Ammon's horn (tissue), 1 donor: Measurements from ENCODE around the gene COLEC12.

Source experiments
- DNase-seq: peaks from one replicate; pipeline ENCODE4 v3.0.0-alpha.2; 2016; ENCODE audit warnings: low spot score

Gene COLEC12

DNA sequence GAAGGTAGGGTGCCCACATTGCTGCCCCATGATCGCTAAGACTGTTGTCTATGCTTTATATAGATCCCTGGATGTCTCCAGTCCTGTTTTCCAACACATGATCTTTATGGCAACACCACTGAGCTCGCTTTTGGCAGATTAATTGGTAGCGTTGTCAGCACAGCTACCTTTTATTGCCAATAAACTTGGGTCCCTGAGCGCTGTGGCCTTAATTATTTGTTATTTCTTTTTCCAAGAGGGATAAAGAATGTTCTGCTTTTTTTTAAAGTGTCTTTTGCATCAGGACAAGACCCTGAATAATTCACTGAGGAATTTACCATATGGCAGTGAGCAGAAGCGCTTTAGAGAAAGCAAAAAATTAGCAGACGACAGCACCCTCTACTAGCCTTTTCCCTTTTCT is 113.5 kb downstream of the COLEC12 start:
- no peak for DNase-seq

DNA sequence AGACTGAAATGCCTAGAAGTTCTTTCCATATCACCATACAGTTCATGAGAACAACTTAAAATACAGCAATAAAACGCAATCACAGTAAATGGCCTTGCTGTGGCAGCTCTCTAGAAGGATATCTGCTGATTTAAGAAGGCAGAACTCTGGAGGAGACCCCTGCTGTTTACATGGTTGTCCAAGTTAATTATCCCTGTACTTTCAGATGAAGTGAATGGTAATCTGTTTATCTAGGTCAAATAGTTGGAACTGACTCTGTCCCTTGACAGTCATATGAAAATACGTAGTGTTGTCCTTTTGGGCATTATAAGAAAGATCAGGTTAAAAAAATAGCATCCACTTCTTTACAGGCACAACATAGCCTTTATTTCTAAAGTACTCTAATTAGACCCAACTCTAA is 115.6 kb downstream of the COLEC12 start:
- DNase-seq: no peak

DNA sequence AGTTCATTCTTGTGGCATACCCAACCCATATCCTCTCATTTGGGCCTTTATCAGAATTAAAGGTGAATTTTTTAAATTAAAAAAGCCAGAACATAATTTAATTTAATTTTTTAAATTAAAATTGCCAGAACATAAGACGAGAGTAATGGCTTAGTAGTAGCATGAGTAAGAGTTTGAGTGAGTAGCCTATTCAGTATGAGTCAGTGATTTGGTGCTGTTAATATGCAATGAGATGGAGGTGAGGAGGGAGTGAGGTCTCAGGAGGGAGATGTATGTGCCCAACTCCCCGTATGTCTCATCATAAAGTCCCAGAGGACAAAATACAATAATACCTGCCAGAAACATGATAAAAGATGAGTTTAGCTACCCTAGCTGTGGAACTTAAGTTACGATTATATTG is 117.4 kb downstream of the COLEC12 start:
- DNase-seq: no peak

DNA sequence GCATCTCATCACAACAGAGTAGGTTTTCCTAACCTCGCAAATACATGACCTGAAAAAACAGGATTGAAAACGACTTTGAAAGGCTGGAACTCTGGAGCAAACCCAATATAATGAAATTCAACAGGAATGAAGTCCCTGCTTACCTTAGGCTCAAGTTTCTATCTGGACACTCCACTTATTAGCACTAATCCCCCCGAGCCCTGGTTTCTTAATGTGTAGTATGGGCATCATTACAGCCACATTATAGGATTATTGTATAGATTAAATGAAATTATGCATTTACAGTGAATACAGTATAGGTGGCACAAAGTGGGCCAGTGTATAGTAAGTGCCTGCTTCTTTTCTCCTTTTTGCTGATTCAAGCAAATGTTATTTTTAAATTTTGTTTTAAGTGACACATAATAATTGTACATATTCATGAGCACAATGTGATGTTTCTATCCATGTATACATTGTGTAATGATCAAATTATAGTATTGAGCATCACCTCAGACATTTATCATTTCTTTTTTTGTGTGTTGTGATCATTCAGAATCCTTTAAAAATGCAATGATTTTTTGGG is 118.0 kb downstream of the COLEC12 start:
- no peak for DNase-seq

DNA sequence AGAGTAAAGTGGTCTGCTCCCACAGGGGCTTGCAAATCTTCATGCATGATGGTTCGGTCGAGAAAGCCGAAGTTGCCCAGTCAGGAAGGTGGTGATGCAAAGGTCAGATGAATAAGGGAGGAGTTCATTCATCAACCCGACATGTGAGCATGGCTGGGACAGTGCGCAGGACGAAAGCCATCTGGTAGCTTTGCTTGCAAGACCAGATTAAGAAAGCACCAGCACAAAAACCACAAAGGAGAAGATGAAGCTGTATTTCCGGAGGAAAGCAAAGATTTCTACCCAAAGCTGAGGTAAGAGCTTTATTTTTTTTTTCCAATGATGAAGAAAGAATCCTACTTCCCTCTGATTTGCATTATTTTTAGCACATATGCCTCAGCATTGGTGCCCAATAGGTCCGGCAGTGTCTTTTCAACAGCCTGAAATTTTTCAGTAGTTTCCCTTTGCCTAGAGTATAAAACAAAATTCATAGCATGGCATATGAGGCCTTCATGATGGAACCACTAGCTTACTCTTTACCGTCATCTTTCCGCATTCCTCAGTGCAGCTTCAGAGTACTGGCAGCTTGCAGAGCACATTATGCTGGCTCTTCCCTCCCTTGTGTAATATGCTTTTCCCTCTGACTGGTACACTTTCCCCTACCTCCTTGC is 120.7 kb downstream of the COLEC12 start:
- DNase-seq: no peak

DNA sequence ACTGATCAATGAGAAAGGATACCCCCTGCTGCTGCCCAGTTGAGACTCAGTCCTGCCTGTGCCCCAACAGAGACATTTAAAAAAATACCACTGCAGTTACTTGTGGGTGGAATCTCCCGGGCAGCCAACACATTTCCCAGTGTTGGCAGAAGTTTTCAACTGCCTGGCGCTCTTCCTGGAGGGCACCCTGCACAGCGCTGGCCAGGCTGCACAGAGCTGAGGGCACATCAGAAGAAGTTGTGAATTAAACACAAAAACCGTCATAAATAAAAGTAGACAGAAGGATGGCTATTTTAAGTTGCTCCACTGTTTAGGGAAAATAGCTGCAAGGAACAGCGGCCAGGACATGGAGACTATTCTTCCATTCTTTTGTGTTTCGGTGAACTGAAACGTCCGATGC is 122.4 kb downstream of the COLEC12 start:
- peak; percentile 74 for DNase-seq

DNA sequence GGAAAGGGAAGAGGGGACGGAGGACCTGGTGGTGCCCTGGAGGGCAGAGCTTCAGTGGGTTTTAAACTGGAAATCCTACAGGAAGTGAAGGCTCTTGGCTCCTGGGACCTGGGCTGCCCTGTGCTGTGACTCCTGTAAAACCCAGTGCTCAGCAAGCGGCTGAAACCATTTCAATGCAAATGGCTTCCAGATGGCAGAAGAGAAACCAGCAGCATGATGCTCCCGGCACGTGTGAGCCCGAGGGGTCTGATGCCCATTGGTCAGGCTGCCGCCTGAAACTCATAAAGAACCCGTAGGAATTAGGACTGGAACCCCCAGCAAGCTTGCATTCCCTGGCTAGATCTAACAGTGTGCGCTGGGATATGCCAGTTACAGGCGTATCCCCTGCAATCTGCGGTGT is 123.4 kb downstream of the COLEC12 start:
- DNase-seq: no peak

DNA sequence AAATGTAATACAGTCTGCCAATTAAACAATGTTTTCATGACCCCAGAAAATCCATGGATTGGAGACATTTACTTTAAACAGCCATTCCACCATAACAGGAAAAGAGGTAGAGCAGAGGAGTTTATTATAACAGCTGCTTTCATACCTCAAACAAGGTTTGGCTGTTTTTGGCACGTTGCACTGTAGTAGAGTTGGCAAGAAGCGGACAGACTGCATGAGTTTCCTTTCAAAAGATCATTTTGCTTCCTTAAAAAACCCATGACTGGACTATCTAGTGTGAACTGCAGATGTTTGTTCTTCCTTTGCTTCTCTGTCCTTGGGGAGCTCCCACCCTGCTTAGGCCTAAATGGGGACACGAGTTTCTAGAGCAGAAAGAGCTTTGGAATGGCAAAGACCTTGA is 124.2 kb downstream of the COLEC12 start:
- no peak for DNase-seq

DNA sequence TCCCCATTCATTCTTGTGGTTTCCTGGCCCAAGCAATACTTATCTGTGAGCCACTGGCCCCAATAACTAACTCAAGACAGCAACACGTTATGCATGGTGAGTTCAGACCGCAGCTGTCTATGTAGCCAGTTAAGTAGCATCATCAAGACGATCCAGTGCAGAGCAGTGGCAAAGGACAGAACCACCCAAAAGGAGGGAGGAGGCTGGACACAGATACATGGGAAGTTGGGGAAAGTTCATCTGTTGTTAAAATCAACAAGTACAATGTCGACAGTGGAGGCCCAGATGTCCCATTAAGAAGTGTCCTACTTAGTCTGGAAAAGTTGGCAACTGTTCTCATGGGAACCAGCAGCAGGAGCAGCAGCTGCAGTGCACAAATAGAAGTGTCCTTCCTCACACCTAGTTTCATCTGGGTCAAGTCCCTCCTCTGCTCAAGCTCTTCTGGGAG is 125.8 kb downstream of the COLEC12 start:
- no peak for DNase-seq

DNA sequence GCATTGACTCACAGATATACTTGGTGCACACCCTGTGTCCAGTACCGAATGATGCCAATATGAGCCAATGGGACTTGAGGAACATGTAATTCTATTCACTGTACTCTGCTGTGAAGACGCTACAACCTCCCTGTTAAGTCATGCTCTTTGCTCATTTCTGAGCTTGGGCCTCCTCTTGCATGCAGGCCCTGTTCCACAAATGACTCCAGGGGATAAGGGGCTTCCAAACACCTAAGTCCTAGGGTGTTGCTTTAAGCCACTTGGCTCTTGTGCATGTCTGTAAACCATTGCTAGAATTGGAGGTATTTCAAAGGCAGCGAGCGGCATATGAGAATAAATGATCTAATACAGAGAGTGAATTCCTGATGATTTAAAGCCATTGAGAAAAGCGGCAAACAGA is 126.7 kb downstream of the COLEC12 start:
- DNase-seq: no peak

DNA sequence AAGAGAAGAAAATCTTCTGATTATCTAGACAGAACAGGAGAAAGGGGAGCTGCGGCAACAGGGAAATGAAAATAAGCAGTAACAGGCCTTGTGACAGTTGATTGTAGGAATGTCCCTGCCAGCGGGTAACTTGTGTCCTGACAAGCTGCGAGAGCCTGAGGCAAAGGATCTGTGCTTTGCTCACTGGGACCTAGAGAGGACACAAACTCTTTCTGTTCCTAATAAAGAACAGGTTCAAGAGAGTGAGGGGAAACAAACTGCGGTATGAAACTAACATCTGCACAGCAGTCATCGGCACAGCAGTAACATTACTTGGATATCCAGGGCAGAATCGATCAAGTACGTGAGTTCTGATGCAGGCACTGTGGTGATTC is 128.9 kb downstream of the COLEC12 start:
- no peak for DNase-seq

DNA sequence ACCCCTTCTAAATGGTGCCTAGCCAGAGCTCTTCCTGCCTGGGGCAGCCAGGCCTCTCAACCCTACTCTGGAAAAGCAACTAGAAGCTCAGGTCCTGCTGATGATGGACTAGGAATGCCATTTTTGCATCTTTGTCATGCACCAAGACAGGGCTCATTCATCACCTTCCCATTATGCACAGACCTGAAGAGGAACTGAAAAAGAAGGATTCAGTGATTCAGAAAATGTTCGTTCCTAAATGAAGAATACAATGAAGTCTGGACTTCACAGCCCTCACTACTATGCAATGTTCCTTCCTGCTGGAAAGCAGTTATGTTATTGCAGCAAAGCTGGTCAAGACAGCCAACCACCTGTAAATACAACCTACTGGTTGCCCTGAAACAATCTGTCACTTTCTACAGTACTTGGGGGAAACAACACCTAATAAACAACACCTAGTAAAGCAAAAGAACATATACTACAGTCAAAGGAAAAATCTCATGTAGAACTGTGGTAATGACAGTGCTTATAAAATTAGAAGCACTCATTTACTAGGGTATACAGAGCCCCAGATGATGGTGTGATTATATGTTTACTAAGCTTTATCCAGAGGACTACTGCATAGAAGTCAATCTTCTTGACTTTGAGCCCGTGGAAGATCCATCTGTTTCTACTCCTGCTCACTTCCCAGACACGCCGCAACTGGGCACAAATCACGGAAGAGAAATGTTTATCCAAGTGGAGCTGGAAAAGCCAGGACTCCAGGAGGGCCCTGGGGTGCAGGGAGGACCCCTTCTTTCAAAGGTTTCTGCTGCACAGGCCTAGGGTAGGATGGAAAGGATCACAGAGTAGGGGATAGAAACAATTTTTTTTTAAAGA is 129.5 kb downstream of the COLEC12 start:
- no peak for DNase-seq

DNA sequence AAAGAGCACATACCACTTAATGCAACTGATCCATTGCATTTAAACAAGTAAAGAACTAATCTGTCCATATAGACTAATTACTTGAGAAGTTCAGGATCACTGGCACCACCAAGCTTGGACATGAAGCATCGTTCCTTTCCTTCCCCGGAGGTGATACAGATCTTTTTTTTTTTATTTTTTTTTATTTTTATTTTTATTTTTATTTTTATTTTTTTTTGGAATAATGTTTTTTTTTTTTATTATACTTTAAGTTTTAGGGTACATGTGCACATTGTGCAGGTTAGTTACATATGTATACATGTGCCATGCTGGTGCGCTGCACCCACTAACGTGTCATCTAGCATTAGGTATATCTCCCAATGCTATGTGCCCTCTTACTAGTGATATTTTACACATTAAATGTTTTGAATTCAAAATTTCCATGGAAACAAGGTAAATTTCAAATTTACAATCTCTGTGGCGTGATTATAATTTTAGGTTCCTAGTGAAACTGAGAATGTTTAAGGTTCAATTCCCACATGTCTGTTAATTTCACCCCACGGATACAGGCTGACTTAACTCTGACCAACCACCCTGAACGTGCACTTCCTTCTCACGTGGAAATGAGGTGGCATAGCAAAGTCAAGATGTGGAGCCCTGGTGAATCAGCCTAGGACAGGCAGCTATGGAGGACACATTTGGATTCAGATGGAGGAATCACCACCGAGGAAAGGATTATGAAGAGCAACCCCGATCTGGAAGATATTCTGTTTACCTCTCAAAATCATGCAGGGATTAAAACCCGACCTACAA is 131.1 kb downstream of the COLEC12 start:
- no peak for DNase-seq

DNA sequence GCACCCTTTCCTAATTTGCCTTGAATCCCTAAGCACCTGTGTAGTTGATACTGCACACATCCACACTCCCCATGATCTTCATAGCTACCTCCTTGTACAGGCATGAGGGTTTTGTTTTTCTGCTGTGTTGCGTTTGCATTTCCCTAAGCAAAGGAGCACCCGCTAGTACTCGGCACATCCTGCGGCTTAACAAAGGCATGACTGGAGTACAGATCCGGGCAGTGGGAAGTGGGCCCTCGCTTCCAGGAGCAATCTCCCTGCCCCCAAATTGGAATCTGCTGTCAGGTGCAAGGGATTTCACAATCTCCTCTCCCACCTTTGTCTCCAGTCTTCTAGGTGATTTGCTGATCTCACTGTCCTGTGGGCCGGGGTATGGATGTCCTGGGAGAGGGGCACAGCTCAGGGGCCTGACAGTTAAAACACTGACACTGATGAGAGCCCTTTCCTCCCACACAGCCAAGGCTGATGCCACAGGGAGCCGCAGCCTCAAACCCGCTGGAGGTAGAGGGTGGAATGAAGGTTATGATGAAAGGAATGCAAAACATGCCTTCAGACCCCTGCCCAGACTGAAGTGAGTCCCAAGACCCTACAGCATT is 133.9 kb downstream of the COLEC12 start:
- DNase-seq: no peak

DNA sequence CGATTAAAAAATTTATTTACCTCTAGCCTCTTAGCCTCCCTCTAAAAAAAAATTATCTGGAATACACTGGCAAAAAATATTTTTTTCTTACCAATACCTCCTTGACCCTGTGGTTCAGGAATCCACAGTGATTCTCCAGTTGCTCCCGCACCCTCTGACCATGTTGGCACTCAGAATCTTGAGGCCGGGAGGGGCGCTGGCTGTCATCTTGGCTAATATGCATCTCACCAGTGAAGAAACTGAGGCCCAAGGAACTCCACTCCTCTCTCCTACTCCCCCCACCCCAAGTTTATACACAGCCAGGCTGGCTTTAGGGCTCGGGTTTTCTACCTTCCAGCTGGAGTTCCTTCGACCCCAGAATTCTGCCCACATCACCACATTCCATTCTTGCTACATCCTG is 134.8 kb downstream of the COLEC12 start:
- DNase-seq: no peak

DNA sequence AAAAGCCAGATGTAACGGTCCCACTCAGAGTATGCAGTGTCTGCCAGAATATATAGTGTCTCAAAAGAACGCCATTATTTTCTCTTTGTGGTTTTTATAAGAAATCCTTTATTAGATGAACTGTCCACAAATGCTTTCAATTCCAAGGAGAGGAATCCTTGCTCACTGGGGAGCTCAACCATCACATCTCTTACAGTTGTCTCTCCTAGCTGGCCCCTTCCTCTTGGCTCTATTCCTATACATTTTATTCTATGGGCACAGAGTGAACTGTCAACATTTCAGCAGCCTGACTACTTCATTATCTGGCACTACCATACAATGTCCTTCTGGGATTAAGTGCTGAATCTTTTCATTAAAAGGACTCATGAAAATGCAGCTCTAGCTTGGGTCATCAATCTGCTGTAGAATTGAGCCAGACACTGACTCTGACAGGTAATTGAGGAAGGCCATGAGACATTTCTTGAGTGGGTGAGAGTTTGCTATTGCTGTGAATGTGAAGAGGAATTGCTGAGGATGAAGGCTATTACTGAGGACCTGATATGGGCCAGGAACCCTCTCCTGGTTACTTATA is 136.2 kb downstream of the COLEC12 start:
- DNase-seq: no peak

DNA sequence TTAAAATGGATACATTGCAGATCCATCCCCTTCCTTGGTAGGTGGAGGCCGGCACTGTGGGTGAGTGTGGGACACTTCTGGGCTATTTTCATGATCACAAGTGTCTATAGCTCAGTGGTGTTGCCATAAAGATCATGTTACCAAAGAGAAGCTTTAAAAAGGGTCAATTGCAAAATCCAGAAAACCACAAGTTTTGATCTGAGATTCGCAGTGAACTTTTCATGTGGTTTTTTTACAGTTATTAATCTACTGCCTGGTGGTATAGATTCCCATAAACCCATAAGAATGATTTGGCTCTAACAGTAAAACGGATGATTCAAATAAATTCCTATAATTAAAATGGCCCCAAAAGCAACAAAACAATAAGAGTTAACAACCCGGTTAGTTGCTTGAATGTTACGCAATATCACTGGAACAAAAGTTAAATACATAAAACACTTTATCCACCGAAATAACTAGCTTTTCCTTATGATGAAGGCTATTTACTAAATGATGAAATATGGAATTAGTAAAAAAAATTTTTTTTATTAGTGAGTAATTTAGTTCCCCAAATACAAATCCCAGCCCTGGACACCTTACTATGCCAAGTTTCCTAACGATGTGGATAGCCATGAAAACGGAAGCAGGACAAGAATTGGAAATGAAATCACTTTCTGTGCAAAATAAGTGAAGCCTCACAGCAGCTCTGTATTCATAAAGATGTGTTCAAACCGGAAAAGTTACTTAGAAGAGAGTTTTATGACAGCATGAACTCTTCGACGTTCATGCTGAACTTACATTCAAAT is 137.0 kb downstream of the COLEC12 start:
- no peak for DNase-seq

DNA sequence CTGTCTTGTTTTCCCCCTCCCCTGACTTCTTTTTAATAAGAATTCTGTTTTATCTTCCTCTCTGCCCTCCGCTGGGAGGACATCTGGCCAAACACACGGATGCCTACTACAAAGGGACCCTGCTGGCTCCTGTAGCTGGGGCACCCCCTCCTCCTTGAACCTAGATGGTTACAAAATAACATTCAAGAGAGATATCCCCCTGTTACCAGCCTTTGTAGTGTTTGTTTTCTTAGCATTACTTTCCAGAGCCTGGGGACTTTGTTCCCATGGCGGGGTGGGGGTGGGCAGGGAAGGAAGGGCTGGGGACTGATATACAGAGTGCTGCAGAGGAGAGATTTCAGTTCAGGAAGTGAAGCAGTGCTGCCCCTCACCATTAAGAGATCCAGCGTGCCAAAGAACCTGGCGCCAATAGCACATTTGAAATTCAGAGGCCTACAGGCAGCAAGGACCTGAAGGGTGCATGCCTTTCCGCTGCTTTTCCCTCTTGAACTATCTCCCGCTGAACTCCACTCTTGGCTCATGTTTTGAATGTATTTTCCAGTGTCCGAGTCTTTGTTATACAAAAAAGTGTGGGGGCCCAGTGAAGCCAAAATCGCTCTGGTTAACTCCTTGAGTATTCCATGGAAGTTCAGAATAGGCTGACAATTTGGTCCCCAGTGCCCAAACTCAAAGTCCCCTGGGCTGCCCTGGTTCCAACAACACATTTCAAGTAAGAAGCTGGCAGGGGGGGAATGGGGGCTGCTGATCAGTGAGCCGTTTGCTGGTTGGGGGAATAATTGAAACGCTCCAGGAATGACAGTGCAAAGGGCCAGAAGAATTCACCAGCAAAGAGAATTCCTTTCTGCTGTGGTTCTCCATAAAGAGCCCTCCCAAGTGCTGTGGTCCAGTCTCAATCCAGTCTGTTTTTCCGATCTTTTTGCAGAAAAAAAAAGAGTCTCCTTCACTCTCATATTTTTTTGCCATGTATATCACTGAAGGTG is 137.9 kb downstream of the COLEC12 start:
- no peak for DNase-seq

DNA sequence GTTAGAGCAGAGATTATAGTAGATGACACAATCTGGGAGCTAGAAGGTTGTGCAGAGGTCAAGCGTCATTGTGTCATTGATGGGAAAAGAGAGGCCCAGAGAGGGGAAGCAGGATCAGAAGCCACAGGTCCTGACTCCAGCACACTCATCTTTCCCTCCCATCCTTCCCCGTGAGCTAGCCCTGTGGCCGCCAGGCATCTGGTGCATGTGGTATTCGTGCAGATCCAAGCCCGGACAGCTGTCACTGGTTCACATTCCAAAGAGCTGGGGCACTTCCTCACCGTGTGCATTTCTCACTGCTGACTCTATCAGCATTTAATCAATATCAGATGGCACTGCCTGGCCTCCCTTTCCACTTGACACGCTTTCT is 138.6 kb downstream of the COLEC12 start:
- DNase-seq: no peak
